IMR-90 (cell line): ENCODE results near the gene PARP12. TPM values are rescaled to one million over a fixed set of nuclear protein-coding genes. Genes with fewer than 3 reads are reported as not detected.

Experiments
- ATAC-seq: fragments of 200-7000 bp; cut with Tn5 transposase; 2 replicates; pipeline ENCODE4 v1.9.1; 2020; ENCODE audit warnings: low read depth, mild to moderate bottlenecking, moderate library complexity
- BruUV-seq: library from RNA; stranded (reverse); fragments of 400-500 nt; replicated peaks from 2 replicates; lab custom pipeline; 2021; lab: Mats Ljungman, UMichigan
- CTCF ChIA-PET: fragments of 300-600 bp; formaldehyde crosslinking; extraction: SDS; loops from one replicate; lab custom pipeline; 2021; ENCODE audit warnings: antibody characterized with exemption; lab: Yijun Ruan, JAX
- POLR2A ChIA-PET: fragments of 300-600 bp; sonication (Branson Sonifier 250); formaldehyde crosslinking; loops from one replicate; lab custom pipeline; 2022; ENCODE audit warnings: antibody characterized with exemption; ENCODE audit not compliant: unreplicated experiment; lab: Charles Lee
- DNase-seq: peaks from one replicate; pipeline ENCODE4 v3.0.0; 2013
- H2AFZ ChIP-seq: replicated peaks from 2 replicates; pipeline ENCODE3; 2013; ENCODE audit warnings: low read length, mild to moderate bottlenecking; ENCODE audit not compliant: poor library complexity
- H2AK5ac ChIP-seq: 2 replicates; pipeline ENCODE4 v1.6.1; 2013; ENCODE audit warnings: low read depth, low read length, inconsistent platforms
- H2AK9ac ChIP-seq: replicated peaks from 2 replicates; pipeline ENCODE3; 2013; ENCODE audit warnings: mild to moderate bottlenecking, low read depth, low read length, moderate library complexity; ENCODE audit not compliant: poor library complexity
- H2BK120ac ChIP-seq: 2 replicates; pipeline ENCODE4 v1.6.1; 2013; ENCODE audit warnings: low read depth, low read length, inconsistent platforms
- H2BK15ac ChIP-seq: 3 replicates; pipeline ENCODE4 v1.6.1; 2013; ENCODE audit warnings: low read depth, low read length, inconsistent platforms
- H2BK20ac ChIP-seq: 2 replicates; pipeline ENCODE4 v1.6.1; 2013; ENCODE audit warnings: low read depth, mild to moderate bottlenecking, inconsistent platforms, low read length, moderate library complexity
- H2BK5ac ChIP-seq: 2 replicates; pipeline ENCODE4 v1.6.1; 2013; ENCODE audit warnings: mild to moderate bottlenecking, low read depth, low read length, inconsistent platforms; ENCODE audit not compliant: poor library complexity, severe bottlenecking
- H3K14ac ChIP-seq: replicated peaks from 2 replicates; pipeline ENCODE4 v1.6.1; 2013; ENCODE audit warnings: low read depth, low read length, inconsistent platforms
- H3K18ac ChIP-seq: 2 replicates; pipeline ENCODE4 v1.6.1; 2013; ENCODE audit warnings: low read depth, low read length, control low read depth
- H3K23ac ChIP-seq: 2 replicates; pipeline ENCODE4 v1.6.1; 2013; ENCODE audit warnings: low read depth, low read length, inconsistent platforms
- H3K27ac ChIP-seq: 2 replicates; pipeline ENCODE4 v1.5.1; 2013; ENCODE audit warnings: mild to moderate bottlenecking, control low read depth, low read length; ENCODE audit not compliant: insufficient read depth
- H3K27me3 ChIP-seq: 2 replicates; pipeline ENCODE4 v1.6.1; 2013; ENCODE audit warnings: low read length; ENCODE audit not compliant: control insufficient read depth, insufficient read depth
- H3K36me3 ChIP-seq: 2 replicates; pipeline ENCODE4 v1.6.1; 2013; ENCODE audit warnings: low read length, mixed read lengths; ENCODE audit not compliant: control insufficient read depth, insufficient read depth
- H3K4ac ChIP-seq: 2 replicates; pipeline ENCODE4 v1.6.1; 2013; ENCODE audit warnings: low read depth, low read length, inconsistent platforms
- H3K4me1 ChIP-seq: 2 replicates; pipeline ENCODE4 v1.6.1; 2013; ENCODE audit warnings: low read length, mixed read lengths; ENCODE audit not compliant: control insufficient read depth, insufficient read depth
- H3K4me2 ChIP-seq: 2 replicates; pipeline ENCODE4 v1.6.1; 2013; ENCODE audit warnings: low read depth, mild to moderate bottlenecking, control low read depth, low read length, moderate library complexity
- H3K4me3 ChIP-seq: 2 replicates; pipeline ENCODE4 v1.5.1; 2013; ENCODE audit warnings: low read depth, mild to moderate bottlenecking, control low read depth, low read length, moderate library complexity; ENCODE audit not compliant: insufficient read depth
- H3K56ac ChIP-seq: 2 replicates; pipeline ENCODE4 v1.6.1; 2013; ENCODE audit warnings: low read length, inconsistent platforms; ENCODE audit not compliant: insufficient read depth; ENCODE audit errors: extremely low read depth
- H3K79me1 ChIP-seq, 2 experiments: 2 replicates each; pipeline ENCODE4 v1.6.1; 2013; ENCODE audit warnings: low read length in 2 of 2, inconsistent platforms in 1 of 2, low read depth in 1 of 2
- H3K9ac ChIP-seq: 2 replicates; pipeline ENCODE4 v1.6.1; 2013; ENCODE audit warnings: low read depth, low read length, control low read depth
- H3K9me1 ChIP-seq: 2 replicates; pipeline ENCODE4 v1.6.1; 2013; ENCODE audit warnings: low read length, inconsistent platforms; ENCODE audit not compliant: insufficient read depth
- H3K9me3 ChIP-seq: 2 replicates; pipeline ENCODE4 v1.6.1; 2013; ENCODE audit warnings: low read length; ENCODE audit not compliant: control insufficient read depth, insufficient read depth
- H4K20me1 ChIP-seq: 2 replicates; pipeline ENCODE4 v1.6.1; 2013; ENCODE audit warnings: low read length, inconsistent platforms; ENCODE audit not compliant: insufficient read depth
- H4K5ac ChIP-seq: 2 replicates; pipeline ENCODE4 v1.6.1; 2013; ENCODE audit warnings: mild to moderate bottlenecking, low read depth, low read length, control low read depth
- H4K8ac ChIP-seq, 2 experiments: 2 replicates each; pipeline ENCODE4 v1.6.1; 2013; ENCODE audit warnings: low read depth in 2 of 2, low read length in 2 of 2, control low read depth in 1 of 2, inconsistent platforms in 1 of 2
- H4K91ac ChIP-seq: 2 replicates; pipeline ENCODE4 v1.6.1; 2013; ENCODE audit warnings: low read depth, low read length, inconsistent platforms; ENCODE audit not compliant: insufficient read depth
- BHLHE40 ChIP-seq: fragments of 150-350 bp; IDR thresholded peaks from 2 replicates; pipeline ENCODE4 v1.6.1; 2016; ENCODE audit warnings: mild to moderate bottlenecking, low read depth, low read length
- CEBPB ChIP-seq: IDR thresholded peaks from 2 replicates; pipeline ENCODE4 v1.6.1; 2012; ENCODE audit warnings: low read depth, low read length, improper control_type of control experiment
- CHD1 ChIP-seq: IDR thresholded peaks from 2 replicates; pipeline ENCODE4 v1.6.1; 2012; ENCODE audit warnings: low read depth, low read length, improper control_type of control experiment
- CTCF ChIP-seq: conservative IDR thresholded peaks from 2 replicates; pipeline ENCODE4 v1.5.1; 2012; ENCODE audit warnings: mild to moderate bottlenecking, low read depth, low read length, improper control_type of control experiment
- ELK1 ChIP-seq: fragments of 150-350 bp; IDR thresholded peaks from 2 replicates; pipeline ENCODE4 v1.6.1; 2016; ENCODE audit warnings: low read depth, mild to moderate bottlenecking, low read length, moderate library complexity, borderline replicate concordance
- FOS ChIP-seq: fragments of 150-350 bp; IDR thresholded peaks from 2 replicates; pipeline ENCODE4 v1.6.1; 2016; ENCODE audit warnings: low read depth, low read length
- MAFK ChIP-seq: IDR thresholded peaks from 2 replicates; pipeline ENCODE4 v1.6.1; 2012; ENCODE audit warnings: low read depth, low read length, improper control_type of control experiment
- MAZ ChIP-seq: IDR thresholded peaks from 2 replicates; pipeline ENCODE4 v1.6.1; 2012; ENCODE audit warnings: low read depth, mild to moderate bottlenecking, low read length, improper control_type of control experiment, moderate library complexity, borderline replicate concordance
- MXI1 ChIP-seq: IDR thresholded peaks from 2 replicates; pipeline ENCODE4 v1.6.1; 2012; ENCODE audit warnings: low read depth, mild to moderate bottlenecking, low read length, moderate library complexity, borderline replicate concordance
- NFE2L2 ChIP-seq: fragments of 150-350 bp; IDR thresholded peaks from 2 replicates; pipeline ENCODE4 v1.6.1; 2016; ENCODE audit warnings: low read depth, mild to moderate bottlenecking, low read length
- POLR2A ChIP-seq: IDR thresholded peaks from 2 replicates; pipeline ENCODE4 v1.6.1; 2012; ENCODE audit warnings: mild to moderate bottlenecking, low read depth, low read length
- RAD21 ChIP-seq: IDR thresholded peaks from 2 replicates; pipeline ENCODE4 v1.6.1; 2012; ENCODE audit warnings: low read length, improper control_type of control experiment
- RCOR1 ChIP-seq: IDR thresholded peaks from 2 replicates; pipeline ENCODE4 v1.6.1; 2012; ENCODE audit warnings: mild to moderate bottlenecking, low read length, improper control_type of control experiment; ENCODE audit not compliant: insufficient replicate concordance
- RFX5 ChIP-seq: IDR thresholded peaks from 2 replicates; pipeline ENCODE4 v1.8.0; 2012; ENCODE audit warnings: low read depth, mild to moderate bottlenecking, low read length, moderate library complexity
- SMC3 ChIP-seq: fragments of 150-350 bp; IDR thresholded peaks from 2 replicates; pipeline ENCODE4 v1.6.1; 2016; ENCODE audit warnings: low read depth, mild to moderate bottlenecking, antibody characterized with exemption, low read length, moderate library complexity
- dilution Hi-C: fragments of 300-500 bp; cut with HindIII; formaldehyde crosslinking; loops from one replicate; pipeline ENCODE4 v1.14.3; 2018; ENCODE audit warnings: low sequenced_read_pairs; ENCODE audit not compliant: unreplicated experiment
- in situ Hi-C: fragments of 300-500 bp; cut with MboI; formaldehyde crosslinking; loops from 3 replicates; pipeline ENCODE4 v1.14.3; 2019; ENCODE audit warnings: low sequenced_read_pairs, inconsistent platforms, mixed read lengths
- intact Hi-C: fragments of 100-400 bp; cut with micrococcal nuclease; formaldehyde crosslinking; loops from 2 replicates; pipeline ENCODE4 v1.10.0; 2022
- polyA plus RNA-seq, 3 experiments: library from polyadenylated mRNA; depleted of rRNA; stranded (reverse); fragments of >200 nt; gene quantifications; 2 replicates each; pipeline ENCODE4 v1.2.3, GENCODE V29; 2012; ENCODE audit warnings: low replicate concordance in 1 of 3
- total RNA-seq: library from RNA; depleted of rRNA; stranded (reverse); fragments of >200 nt; gene quantifications from 2 replicates; pipeline ENCODE4 v1.2.3, GENCODE V29; 2012

PARP12 gene
- total and polyA plus RNA-seq, 2 of the 4 experiments (the other 2 are of a cell fraction) = 7.2 to 11.3 TPM

DNA sequence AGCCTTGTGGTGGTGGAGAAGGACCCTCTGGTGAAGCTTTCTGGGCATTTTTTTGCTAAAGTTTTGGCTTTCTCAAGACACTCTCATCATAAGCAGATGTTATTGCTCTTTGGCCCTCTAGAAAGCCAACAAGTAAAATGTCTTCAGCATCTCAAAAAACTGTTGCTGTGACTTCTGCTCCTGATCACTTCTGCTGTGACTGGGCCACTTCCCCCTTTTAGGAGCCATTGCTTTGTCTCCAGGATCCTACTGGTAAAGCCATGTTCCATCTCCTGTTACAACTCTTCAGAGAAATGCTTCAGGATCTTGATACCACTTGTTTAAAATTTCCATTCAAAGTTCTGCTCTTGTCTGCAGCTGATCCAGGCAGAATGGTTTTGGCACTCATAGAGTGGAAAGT lies 10.9 kb downstream of the PARP12 start:
- Histone ChIP-seq H3K56ac (no peak overlapping the region), H3K4ac (no peak overlapping the region), H2AK5ac (no peak overlapping the region), H4K5ac (no peak overlapping the region), H3K79me1 (peaks cover under 1 to 32% of the 10 kb centered on the region in 2 experiments; a peak in 2 of 4 replicates), H3K9me3 (no peaks in the 10 kb centered on the region), H2AFZ (no peak overlapping the region), H4K20me1 (no peaks in the 10 kb centered on the region), H2BK120ac (no peak overlapping the region), H3K14ac (no peak overlapping the region), H3K4me3 (no peak overlapping the region), H2AK9ac (no peak overlapping the region), H3K27ac (no peak overlapping the region), H3K36me3 (peaks cover 2% of the 10 kb centered on the region; the same call in 1 of the 2 replicates), H4K91ac (no peak overlapping the region), H3K23ac (no peak overlapping the region), H2BK15ac (no peak overlapping the region), H3K27me3 (no peaks in the 10 kb centered on the region), H3K9ac (no peak overlapping the region), H3K18ac (no peak overlapping the region), H2BK20ac (no peak overlapping the region), H3K9me1 (peaks cover 13% of the 10 kb centered on the region), H4K8ac (no peak overlapping the region), H3K4me1 (no peaks in the 10 kb centered on the region), H3K4me2 (no peak overlapping the region), H2BK5ac (no peak overlapping the region)
- POLR2A ChIA-PET = no interaction called here
- DNase-seq (no peak), ATAC-seq (no peak)
- in situ Hi-C loops = no loop called here
- dilution Hi-C loops = no loop called here
- CTCF ChIA-PET = no interaction called here
- TF ChIP-seq ELK1 (no peak), RFX5 (no peak), MAZ (no peak), CEBPB (no peak), MAFK (no peak), RCOR1 (no peak), MXI1 (no peak), NFE2L2 (no peak), RAD21 (no peak), FOS (no peak), CTCF (no peak), SMC3 (no peak), BHLHE40 (no peak), CHD1 (no peak), POLR2A (no peak)
- no TSS peak for BruUV-seq
- intact Hi-C loops = no loop called here
